IPS-NIHi7 (cell line): ENCODE results near the gene C7orf33.

Source experiments
- DNase-seq: peaks from one replicate; pipeline ENCODE4 v3.0.0; 2012; ENCODE audit warnings: mixed read lengths; ENCODE audit errors: extremely low spot score

Gene C7orf33

DNA sequence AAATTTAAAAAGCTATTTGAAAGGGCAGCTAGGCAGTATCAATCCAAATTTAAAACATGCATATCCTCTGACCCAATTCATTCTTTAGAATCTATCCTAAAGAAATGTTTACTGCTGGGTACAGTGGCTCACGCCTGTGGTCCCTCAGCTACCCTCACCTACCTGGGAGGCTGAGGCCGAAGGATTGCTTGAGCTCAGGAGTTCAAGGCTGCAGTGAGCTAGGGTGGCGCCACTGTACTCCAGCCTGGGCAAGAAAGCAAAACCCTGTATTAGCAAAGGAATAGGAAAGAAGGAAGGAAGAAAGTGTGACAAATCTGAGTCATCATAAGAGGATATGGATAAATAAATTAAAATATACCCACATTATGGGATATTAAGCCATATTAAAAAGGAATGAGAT is 36.3 kb downstream of the C7orf33 start:
- DNase-seq: no peak

DNA sequence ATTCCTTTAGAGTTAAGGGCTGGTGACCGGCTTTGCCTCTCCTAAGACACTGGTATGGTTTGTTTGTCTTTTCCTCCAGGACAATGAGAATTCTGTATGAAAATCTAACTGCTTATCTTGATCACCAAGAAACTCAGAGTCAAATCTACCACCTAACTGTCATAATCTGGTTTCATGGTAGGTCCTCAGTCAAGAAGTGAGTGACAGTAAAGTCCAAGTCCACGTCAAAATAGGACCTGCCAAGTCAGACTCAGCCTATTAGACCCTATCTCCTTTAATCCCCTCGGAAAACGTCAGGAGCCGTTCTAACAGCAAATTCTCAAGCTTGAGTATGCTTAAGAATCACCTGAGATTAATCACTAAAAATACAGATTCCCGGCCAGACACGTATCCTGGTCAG is 37.4 kb downstream of the C7orf33 start:
- DNase-seq: no peak

DNA sequence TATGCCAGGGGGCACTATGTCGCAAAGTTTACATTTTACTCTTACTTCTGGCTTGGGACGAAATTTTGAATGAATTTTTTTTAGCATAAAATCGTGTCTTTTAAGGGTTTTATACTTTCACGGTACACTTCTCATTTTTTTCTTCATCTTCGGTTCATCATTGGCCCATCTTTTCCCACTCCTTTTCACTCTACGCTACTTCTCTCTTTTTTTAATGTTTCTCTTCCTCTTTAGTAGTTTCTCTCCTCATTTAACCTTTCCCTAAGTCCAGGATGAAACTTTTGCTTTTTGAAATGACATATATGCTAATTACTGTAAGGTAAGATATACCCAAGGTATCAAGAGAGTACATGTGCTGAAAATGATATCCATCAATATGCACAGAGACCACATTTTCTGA is 39.5 kb downstream of the C7orf33 start:
- DNase-seq: no peak

DNA sequence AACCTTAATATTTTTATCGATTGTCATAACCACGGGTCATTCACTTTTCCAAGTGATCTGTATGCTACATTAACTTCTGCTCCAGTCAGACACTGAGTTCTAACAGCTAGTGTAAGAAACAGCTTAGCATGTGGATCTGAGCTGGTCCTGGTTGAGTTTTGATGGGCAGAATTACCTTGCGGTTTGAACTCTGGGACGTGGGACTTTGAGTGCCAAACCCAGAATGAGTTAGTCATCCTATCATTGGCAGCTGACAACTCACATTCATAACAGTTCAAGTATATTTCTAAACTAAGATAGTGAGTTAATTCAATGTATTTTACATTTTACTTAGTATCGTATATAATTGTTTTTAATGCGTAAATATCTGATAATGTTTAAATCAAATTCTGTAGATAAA is 43.2 kb downstream of the C7orf33 start:
- DNase-seq: no peak

DNA sequence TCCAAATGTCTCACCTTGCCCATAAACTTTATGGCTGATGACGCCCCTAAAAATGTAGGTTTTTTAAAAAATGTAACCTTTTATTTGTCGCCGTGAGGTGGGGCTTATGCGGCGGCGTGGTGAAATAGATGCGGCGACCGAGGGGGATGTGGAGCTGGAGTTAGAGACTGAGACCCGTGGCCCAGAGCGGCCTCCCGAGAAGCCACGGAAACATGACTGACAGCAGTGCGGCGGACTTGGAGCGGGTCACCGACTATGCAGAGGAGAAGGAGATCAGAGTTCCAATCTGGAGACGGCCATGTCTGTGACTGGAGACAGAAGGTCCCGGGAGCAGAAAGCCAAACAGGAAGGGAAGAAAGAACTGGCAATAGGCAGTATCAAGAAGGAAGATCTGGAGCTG is 46.5 kb downstream of the C7orf33 start:
- no peak for DNase-seq

DNA sequence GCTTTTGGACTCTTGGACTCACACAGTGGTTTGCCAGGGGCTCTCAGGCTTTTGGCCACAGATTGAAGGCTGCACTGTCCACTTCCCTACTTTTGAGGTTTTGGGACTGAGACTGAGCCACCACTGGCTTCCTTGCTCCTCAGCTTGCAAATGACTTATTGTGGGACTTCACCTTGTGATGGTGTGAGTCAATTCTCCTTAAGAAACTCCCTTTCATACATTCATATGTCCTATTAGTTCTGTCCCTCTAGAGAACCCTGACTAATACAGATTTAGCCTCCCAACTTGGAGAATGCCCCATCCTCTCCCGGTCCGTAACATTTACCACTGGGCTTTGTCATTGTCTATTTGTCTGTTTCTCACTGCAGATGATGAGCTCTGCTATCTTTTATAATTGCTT is 55.3 kb downstream of the C7orf33 start:
- no peak for DNase-seq

DNA sequence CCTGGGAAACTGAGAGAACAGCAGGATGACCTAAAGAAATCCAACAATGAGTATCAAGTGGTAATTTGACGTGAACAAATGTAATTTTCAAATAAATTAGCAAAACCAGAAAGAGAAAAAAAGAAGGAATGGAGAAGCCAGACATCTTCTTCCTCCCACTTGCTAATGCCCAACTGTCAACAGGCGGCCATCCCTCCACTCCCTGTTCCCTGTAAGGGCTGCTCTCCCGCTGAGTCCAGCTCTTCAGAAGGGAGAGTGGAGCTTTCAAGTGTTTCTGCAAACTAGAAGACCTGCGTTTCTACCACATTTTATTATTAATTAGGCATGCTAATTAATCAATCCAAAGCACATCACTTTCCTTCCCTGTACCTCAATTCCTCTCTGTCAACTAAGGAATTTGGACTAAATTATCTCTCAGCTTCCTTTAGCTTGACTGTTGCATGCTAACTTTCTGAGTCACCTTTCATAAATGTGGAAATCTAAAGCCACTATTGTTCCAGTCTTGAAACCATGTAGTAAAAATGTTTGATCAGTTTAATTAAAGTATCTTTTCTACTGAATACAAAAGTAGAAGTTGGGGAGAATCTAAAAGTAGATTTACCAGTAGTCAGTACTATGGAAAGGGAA is 59.8 kb downstream of the C7orf33 start:
- no peak for DNase-seq

DNA sequence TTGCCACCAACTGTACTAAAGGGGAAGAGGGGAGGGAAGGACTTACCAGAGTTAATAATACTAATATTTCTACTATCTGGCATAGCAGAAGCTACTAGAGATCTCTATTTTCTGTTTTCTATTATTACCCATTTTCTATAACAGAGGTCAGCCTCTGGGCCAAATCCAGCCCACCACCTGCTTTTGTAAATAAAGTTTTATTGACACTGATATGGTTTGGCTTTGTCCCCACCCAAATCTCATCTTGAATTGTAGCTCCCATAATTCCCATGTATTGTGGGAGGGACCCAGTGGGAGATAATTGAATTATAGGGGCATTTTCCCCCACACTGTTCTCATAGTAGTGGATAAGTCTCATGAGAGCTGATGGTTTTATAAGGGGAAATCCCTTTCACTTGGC is 62.2 kb downstream of the C7orf33 start:
- DNase-seq: no peak

DNA sequence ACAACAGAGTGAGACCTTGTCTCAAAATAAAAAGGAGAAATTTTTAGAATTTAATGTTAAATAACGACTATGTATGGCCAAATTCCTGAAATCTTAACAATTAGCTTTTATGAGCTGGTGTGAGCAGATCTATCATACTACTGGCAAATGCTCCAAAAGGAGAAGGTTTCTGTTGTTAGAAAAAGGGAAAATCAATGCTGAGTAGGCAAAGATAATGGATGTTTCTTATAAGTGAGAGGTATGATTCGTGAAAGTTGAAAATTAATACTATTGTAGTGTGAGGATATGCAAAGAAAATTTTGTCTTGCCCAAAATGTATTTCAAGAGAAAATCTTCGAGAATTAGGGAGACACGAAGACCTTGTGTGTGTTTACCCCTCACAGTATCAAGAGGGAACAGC is 67.4 kb downstream of the C7orf33 start:
- no peak for DNase-seq

DNA sequence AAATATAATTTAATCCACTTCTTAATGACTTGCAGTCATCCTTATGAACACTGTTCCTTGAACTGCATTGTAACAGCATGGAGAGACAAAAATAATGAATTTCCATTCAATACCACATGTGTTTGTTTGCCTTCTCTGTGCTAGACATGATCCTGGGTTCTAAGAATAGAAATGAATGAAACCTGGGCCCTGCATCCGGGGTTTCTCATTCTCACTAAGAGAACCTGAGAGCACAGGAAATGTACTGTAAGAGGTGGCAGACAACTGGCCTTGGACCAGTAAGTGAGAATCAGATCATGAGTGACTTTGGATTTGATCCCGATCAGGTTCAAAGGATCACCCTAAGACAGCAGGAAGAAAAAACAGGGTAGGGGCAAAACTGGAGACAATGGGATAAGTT is 70.9 kb downstream of the C7orf33 start:
- no peak for DNase-seq

DNA sequence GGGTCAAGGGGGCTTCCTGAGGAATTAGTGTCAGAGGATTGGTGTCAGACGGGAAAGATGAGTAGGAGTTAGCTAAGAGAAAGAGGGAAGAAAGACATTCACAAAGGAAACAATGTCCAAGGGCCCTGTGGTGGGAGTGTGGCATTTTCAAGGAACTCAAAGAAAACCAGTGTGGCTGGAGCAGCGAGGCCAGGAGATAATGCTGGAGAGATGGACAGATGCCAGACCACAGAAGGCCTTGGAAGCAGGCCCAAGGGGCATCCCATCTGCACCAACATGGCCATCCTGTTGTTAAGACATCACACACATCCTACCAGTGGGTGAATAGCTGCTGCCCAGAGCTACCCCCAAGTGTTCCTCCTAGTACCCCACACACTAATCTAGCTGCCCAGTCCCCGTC is 72.1 kb downstream of the C7orf33 start:
- DNase-seq: no peak

DNA sequence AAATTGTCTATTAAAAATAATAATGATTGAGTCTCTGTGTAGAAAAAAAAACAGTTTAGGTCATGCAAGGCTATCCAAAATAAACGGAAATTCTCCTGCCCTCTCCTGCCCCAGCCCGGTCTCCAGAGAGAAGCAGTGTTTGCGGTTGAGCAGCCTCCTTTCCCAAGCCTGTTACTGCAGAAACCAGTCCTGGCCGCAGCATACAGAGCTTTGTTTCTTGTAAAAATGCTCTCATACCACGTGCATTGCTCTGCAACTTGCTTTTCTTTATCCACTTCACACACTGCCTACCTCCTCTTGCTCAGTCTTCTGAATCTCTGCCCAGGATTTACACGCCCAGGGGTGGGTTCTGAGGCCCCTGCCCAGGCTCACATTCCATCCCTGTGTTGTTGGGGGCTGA is 73.8 kb downstream of the C7orf33 start:
- DNase-seq: no peak

DNA sequence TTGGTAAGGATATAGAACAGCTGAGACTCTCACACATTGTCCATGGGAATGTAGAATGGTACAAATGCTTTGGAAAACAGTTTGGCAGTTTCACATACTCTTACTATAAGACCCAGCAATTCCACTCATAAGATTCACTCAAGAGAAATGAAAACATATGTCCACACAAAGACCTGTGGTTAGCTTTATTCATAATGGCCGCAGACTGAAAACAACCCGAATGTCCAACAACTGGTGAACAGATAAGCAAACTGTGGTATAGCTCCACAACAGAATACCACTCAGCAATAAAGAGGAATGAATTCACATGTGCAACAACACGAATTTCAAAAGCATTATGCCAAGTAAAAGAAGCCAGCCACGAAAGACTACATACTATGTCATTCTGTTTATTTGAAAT is 74.7 kb downstream of the C7orf33 start:
- no peak for DNase-seq
